Activated T-helper 17 cell treated with anti-CD3 and anti-CD28 coated beads, Interleukin-2, amount 50 U/mL, for 72 hours (primary cell): ENCODE results near the gene RDH13. TPM values are rescaled to one million over a fixed set of nuclear protein-coding genes. Genes with fewer than 3 reads are reported as not detected.
A peak's percentile ranks its signal among the peaks of the same experiment; 100 is the strongest.

Source experiments
- ATAC-seq: fragments of 150-1000 bp; cut with Tn5 transposase; replicated peaks from 2 replicates; pipeline ENCODE4 v1.10.0; 2021; ENCODE audit warnings: mild to moderate bottlenecking, moderate library complexity
- H3K27ac Mint-ChIP-seq: one replicate; pipeline ENCODE4 v1.8.0; 2022; ENCODE audit warnings: mixed read lengths
- H3K27me3 Mint-ChIP-seq: one replicate; pipeline ENCODE4 v1.8.0; 2022; ENCODE audit warnings: mixed read lengths
- H3K36me3 Mint-ChIP-seq: one replicate; pipeline ENCODE4 v1.8.0; 2022; ENCODE audit warnings: low read depth, mild to moderate bottlenecking, mixed read lengths
- H3K4me1 Mint-ChIP-seq: one replicate; pipeline ENCODE4 v1.8.0; 2022; ENCODE audit warnings: mixed read lengths
- H3K4me3 Mint-ChIP-seq: one replicate; pipeline ENCODE4 v1.8.0; 2022; ENCODE audit warnings: mild to moderate bottlenecking, mixed read lengths
- H3K9me3 Mint-ChIP-seq: one replicate; pipeline ENCODE4 v1.8.0; 2022; ENCODE audit warnings: mixed read lengths
- total RNA-seq, 2 donors: library from RNA; stranded (reverse); gene quantifications; one replicate each; pipeline ENCODE4 v1.2.3, GENCODE V29; 2022

RDH13 gene
- total RNA-seq, 2 donors from 2014 or later: 20.4 to 25.0 TPM

DNA sequence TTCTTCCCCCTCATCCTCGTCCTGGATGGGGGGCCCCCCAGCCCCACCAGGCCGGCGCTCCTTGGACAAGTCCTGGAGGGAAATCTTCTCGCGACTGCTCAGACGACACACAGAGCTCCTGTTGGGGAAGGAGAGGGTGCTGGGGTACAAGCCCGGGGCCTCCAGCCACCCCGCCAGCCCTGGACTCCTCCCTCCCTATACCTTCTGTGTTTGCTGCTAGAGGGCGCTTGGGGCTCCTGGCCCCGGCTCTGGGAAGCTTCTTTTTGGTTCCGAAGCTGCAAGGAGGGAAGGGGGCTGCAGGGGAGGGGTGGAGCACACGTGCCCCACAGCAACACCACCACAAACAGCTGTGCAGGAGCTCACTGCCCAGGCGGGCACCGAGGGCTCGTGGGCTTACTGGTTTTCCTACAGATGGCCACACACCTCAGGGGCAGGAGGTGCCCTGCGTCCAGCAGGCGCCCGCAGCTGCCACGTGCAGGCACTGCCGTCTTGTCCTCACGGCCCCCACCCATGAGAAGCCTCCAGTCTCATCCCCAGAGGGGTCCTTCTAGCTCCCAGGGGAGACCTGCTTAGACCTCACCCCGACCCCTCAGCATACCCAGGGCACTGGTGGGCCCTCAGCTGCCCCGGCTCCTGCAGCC is 33.2 kb upstream of the RDH13 start:
- H3K4me1 Mint-ChIP-seq: no peaks in the 10 kb centered on the region
- H3K4me3 Mint-ChIP-seq: no peak overlapping the region
- H3K36me3 Mint-ChIP-seq: peaks cover 28% of the 10 kb centered on the region
- no peak overlapping the region for H3K27ac Mint-ChIP-seq
- no peak for ATAC-seq
- H3K27me3 Mint-ChIP-seq: no peaks in the 10 kb centered on the region
- no peaks in the 10 kb centered on the region for H3K9me3 Mint-ChIP-seq

GRCh38 chr19:55095260-55096060 is 32.5 kb upstream of the RDH13 start:
- H3K27ac Mint-ChIP-seq: no peak overlapping the region
- no peaks in the 10 kb centered on the region for H3K27me3 Mint-ChIP-seq
- H3K9me3 Mint-ChIP-seq: no peaks in the 10 kb centered on the region
- H3K4me3 Mint-ChIP-seq: no peak overlapping the region
- H3K4me1 Mint-ChIP-seq: no peaks in the 10 kb centered on the region
- no peak for ATAC-seq
- peaks cover 28% of the 10 kb centered on the region for H3K36me3 Mint-ChIP-seq

DNA sequence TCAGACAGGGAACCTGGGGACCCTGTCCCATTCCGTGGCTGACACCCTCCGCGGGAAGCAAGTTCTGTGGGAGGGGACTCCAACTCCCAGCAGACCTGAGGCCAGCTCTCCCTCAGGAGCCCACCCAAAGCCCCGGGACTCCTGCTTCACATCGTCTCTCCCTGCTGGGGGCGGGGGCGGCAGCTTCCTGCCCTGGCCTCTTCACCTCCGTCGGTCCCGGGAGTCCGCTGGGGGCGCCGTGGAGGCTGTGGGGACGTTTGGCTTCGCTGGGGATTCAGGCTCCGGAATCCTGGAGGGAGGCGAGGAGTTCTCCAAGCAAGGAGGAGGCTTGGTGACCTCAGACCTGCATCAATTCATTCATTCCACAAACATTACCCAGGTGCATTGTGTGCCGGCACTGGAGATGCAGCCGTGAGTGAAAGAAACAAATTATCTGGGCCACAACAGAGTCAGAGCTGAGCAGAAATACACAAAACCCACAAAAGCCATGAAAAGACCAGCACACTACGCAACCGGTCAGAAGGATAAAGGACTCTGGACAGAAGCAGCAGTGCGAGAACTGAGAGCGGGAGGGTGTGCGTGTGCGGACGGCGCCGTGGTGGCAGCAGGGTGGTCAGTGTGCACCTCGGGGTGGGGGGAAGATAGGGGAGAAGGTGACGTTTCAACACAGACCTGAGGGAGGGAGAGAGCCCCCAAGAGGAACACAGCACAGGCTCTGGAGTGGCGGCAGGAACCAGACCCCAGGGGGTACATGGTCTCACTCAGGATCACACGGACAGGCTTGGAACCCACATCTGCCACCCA is 31.7 kb upstream of the RDH13 start:
- Mint-ChIP-seq H3K36me3 (peaks cover 28% of the 10 kb centered on the region), H3K27me3 (peaks cover 2% of the 10 kb centered on the region), H3K4me1 (no peaks in the 10 kb centered on the region), H3K27ac (no peak overlapping the region), H3K4me3 (no peak overlapping the region), H3K9me3 (no peaks in the 10 kb centered on the region)
- no peak for ATAC-seq

GRCh38 chr19:55092423-55093318 is 29.7 kb upstream of the RDH13 start:
- no peak for ATAC-seq
- Mint-ChIP-seq H3K4me1 (peaks cover 11% of the 10 kb centered on the region), H3K4me3 (no peak overlapping the region), H3K27ac (no peak overlapping the region), H3K36me3 (peaks cover 39% of the 10 kb centered on the region), H3K9me3 (no peaks in the 10 kb centered on the region), H3K27me3 (peaks cover 14% of the 10 kb centered on the region)

GRCh38 chr19:55091955-55092354 is 29.0 kb upstream of the RDH13 start:
- Mint-ChIP-seq H3K27ac (no peak overlapping the region), H3K4me1 (peaks cover 11% of the 10 kb centered on the region), H3K27me3 (peaks cover 14% of the 10 kb centered on the region), H3K4me3 (no peak overlapping the region), H3K9me3 (no peaks in the 10 kb centered on the region), H3K36me3 (peaks cover 39% of the 10 kb centered on the region)
- ATAC-seq: no peak

DNA sequence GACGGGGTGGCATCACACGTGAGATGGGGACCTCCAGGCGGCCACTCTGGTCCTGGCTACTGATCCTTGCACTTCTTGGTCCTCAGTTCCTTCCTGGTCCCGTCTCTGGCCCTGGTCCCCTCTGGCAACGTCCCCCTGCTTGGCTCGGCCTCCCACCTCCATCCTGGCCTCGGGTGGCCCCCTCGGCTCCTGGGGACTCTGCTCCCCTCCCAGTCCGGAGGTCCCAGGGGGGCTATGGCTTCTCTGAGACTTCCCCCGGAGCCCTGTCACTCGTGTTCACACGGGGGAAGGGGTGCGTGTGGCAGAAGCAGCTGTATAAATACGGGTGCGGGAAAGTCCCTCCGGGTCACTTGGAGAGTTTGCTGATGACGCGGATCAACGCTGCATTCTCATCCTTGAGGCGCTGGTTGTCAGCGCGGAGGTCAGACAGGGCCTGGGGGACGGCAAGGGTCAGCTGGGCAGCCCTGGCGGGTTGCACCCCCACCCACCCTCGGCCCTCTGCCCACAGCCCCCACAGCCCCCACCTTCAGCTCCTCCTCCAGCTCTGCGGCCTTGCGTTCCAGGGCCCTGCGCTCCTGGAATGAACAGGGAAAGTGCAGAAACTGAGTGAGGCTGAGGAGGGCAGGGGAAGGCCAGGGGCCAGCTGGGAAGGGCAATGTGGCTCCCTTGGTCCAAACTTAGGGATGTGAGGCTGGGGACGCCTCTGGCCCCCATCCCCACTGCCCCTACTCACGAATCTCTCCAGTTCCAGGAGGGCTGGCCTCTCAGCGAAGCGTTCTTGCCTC is 28.4 kb upstream of the RDH13 start:
- no peak for ATAC-seq
- peaks cover 11% of the 10 kb centered on the region for H3K4me1 Mint-ChIP-seq
- no peak overlapping the region for H3K27ac Mint-ChIP-seq
- H3K9me3 Mint-ChIP-seq: no peaks in the 10 kb centered on the region
- peaks cover 39% of the 10 kb centered on the region for H3K36me3 Mint-ChIP-seq
- no peak overlapping the region for H3K4me3 Mint-ChIP-seq
- peaks cover 14% of the 10 kb centered on the region for H3K27me3 Mint-ChIP-seq

GRCh38 chr19:55090564-55090963 is 27.6 kb upstream of the RDH13 start:
- Mint-ChIP-seq H3K4me1 (peaks cover 11% of the 10 kb centered on the region), H3K9me3 (no peaks in the 10 kb centered on the region), H3K4me3 (no peak overlapping the region), H3K36me3 (peaks cover 39% of the 10 kb centered on the region), H3K27me3 (peaks cover 17% of the 10 kb centered on the region), H3K27ac (no peak overlapping the region)
- ATAC-seq: no peak

GRCh38 chr19:55089342-55089944 is 26.5 kb upstream of the RDH13 start:
- peaks cover 11% of the 10 kb centered on the region for H3K4me1 Mint-ChIP-seq
- peaks cover 17% of the 10 kb centered on the region for H3K27me3 Mint-ChIP-seq
- H3K9me3 Mint-ChIP-seq: no peaks in the 10 kb centered on the region
- ATAC-seq: no peak
- H3K27ac Mint-ChIP-seq: no peak overlapping the region
- H3K4me3 Mint-ChIP-seq: no peak overlapping the region
- peaks cover 33% of the 10 kb centered on the region for H3K36me3 Mint-ChIP-seq

DNA sequence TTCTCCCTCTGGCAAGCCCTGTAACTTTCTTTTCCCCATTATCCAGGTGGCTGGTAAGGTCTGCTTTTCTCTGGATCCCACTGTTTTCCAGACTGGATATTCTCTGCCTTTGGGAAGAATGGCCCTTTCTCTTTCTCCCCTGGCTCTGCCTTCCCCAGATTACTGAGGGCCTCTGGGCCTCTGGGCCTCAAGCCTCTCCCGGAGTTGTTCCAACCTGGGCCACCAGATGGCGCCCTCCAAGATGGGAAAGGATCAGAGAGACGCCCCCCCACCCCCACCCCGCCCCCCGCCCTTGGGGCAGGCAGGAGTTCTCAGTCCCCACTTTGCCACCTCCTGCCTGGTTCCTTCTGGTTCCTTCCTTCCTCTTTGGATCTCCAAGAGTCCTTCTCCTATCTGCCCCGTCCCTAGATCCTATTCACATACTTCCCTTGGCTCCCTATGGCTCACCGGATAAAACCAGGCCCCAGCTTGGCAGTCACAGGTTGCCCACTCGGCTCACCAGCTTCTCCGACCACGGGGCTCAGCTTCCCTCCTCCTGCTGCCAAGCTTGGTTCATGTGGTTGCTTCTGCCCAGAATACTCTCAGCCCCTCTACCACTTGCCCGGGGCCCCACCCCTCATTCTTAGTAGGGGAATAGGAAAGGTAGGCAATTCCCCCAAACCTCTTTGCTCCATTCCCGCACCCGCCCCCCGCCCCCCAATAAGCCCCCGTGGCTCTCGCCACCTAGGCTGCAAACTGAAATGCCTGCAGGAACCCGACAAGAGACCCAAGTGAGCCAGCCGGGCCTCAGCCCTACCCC is 25.8 kb upstream of the RDH13 start:
- H3K9me3 Mint-ChIP-seq: no peaks in the 10 kb centered on the region
- H3K36me3 Mint-ChIP-seq: peaks cover 32% of the 10 kb centered on the region
- peaks cover 11% of the 10 kb centered on the region for H3K4me1 Mint-ChIP-seq
- peaks cover 22% of the 10 kb centered on the region for H3K27me3 Mint-ChIP-seq
- ATAC-seq: peak; percentile 45
- peak overlapping the region; percentile 65 for H3K4me3 Mint-ChIP-seq
- H3K27ac Mint-ChIP-seq: peak overlapping the region; percentile 75

GRCh38 chr19:55088021-55088451 is 25.1 kb upstream of the RDH13 start:
- Mint-ChIP-seq H3K27ac (peak overlapping the region; percentile 75), H3K4me1 (peaks cover 11% of the 10 kb centered on the region), H3K4me3 (peak overlapping the region; percentile 65), H3K36me3 (peaks cover 32% of the 10 kb centered on the region), H3K27me3 (peaks cover 22% of the 10 kb centered on the region), H3K9me3 (no peaks in the 10 kb centered on the region)
- no peak for ATAC-seq

DNA sequence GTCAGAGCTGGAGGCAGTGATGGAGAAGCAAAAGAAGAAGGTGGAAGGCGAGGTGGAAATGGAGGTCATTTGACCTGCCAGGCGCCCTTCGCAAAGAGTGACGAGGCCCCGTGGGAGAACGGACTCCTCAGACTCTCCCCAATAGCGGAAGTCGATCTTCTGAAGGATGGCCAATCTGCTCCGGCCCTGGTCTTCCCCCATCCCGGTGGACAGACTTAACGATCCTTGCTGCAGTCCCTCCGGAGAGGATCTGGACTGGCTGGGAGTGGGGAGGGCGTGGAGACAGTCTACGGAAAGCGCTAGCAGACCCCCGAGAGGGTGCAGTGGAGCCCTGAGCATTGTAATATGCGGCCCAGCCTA is 24.6 kb upstream of the RDH13 start:
- ATAC-seq: no peak
- H3K27me3 Mint-ChIP-seq: peaks cover 24% of the 10 kb centered on the region
- H3K4me3 Mint-ChIP-seq: peak overlapping the region; percentile 65
- H3K27ac Mint-ChIP-seq: no peak overlapping the region
- H3K9me3 Mint-ChIP-seq: no peaks in the 10 kb centered on the region
- peaks cover 11% of the 10 kb centered on the region for H3K4me1 Mint-ChIP-seq
- H3K36me3 Mint-ChIP-seq: peaks cover 32% of the 10 kb centered on the region

GRCh38 chr19:55086730-55087541 is 24.0 kb upstream of the RDH13 start:
- H3K36me3 Mint-ChIP-seq: peaks cover 32% of the 10 kb centered on the region
- H3K4me3 Mint-ChIP-seq: peak overlapping the region; percentile 65
- peaks cover 11% of the 10 kb centered on the region for H3K4me1 Mint-ChIP-seq
- peak; percentile 66 for ATAC-seq
- H3K27me3 Mint-ChIP-seq: peaks cover 27% of the 10 kb centered on the region
- H3K27ac Mint-ChIP-seq: no peak overlapping the region
- H3K9me3 Mint-ChIP-seq: no peaks in the 10 kb centered on the region
